Duodenal mucosa (tissue), 2 donors: Measurements from ENCODE around the gene SLC22A31.

Experiments used
- H3K27ac ChIP-seq: one replicate; pipeline ENCODE4 v1.7.0; 2013; ENCODE audit warnings: low read depth, low read length
- H3K27me3 ChIP-seq, 2 donors: one replicate each; pipeline ENCODE4 v1.7.0; 2013; ENCODE audit warnings: low read length in 2 of 2, control low read depth in 1 of 2; ENCODE audit not compliant: insufficient read depth in 2 of 2, control insufficient read depth in 1 of 2
- H3K36me3 ChIP-seq, 2 donors: one replicate each; pipeline ENCODE4 v1.7.0; 2013; ENCODE audit warnings: low read length in 2 of 2, control low read depth in 1 of 2; ENCODE audit not compliant: insufficient read depth in 2 of 2, control insufficient read depth in 1 of 2
- H3K4me1 ChIP-seq, 2 donors: one replicate each; pipeline ENCODE4 v1.7.0; 2013; ENCODE audit warnings: low read length in 2 of 2, control low read depth in 1 of 2; ENCODE audit not compliant: insufficient read depth in 2 of 2, control insufficient read depth in 1 of 2
- H3K4me3 ChIP-seq, 2 donors: one replicate each; pipeline ENCODE4 v1.7.0; 2013; ENCODE audit warnings: low read length in 2 of 2, low read depth in 1 of 2
- H3K9ac ChIP-seq, 2 donors: one replicate each; pipeline ENCODE4 v1.7.0; 2013; ENCODE audit warnings: low read length in 2 of 2, low read depth in 1 of 2
- H3K9me3 ChIP-seq, 2 donors: one replicate each; pipeline ENCODE4 v1.7.0; 2013; ENCODE audit warnings: low read length in 2 of 2, control low read depth in 1 of 2; ENCODE audit not compliant: control insufficient read depth in 1 of 2

The SLC22A31 gene

DNA sequence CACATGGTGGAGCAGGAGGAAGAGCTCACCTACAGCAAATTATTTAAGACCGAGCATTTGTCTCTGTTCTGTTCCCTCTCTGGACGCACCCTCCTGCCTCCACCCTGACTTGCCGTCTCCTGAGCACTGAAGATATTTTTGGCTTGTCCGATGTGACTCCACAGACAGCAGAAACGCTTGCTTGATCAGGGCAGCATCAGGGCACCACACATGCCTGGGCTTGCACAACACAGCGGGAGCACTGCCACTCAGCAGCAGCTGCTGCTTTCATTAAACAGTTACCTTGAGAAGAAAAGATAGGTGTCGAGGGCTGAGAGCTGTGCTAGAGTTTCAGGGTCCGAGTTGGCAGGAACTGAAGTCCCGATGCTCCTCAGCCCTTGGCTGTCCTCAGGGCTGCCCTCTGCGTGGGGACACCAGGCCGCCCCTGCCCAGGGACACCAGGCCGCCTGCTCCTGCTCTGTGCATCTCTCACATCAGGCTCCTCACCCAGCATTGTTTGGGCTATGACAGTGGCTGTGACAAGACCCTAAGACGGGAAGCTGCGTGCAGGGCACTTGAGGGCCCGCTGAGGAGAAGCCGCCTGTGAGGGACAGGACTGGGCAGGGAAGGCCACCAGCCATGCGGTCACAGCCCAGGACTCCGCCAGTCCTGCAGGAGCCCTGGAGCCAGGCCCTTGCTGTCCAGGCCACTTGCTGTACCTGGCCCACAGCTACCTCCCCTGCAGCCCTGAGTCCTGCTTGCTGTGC, 50.1 kb downstream of the SLC22A31 start:
- H3K27ac ChIP-seq: no peak overlapping the region
- peaks cover 4 to 51% of the 10 kb centered on the region in 2 donors for H3K36me3 ChIP-seq
- no peak overlapping the region for H3K9ac ChIP-seq
- H3K4me1 ChIP-seq: peaks cover 0 to 6% of the 10 kb centered on the region in 2 donors
- H3K4me3 ChIP-seq: no peak overlapping the region
- peaks cover 2 to 5% of the 10 kb centered on the region in 2 donors for H3K9me3 ChIP-seq
- peaks cover 4 to 6% of the 10 kb centered on the region in 2 donors for H3K27me3 ChIP-seq

DNA sequence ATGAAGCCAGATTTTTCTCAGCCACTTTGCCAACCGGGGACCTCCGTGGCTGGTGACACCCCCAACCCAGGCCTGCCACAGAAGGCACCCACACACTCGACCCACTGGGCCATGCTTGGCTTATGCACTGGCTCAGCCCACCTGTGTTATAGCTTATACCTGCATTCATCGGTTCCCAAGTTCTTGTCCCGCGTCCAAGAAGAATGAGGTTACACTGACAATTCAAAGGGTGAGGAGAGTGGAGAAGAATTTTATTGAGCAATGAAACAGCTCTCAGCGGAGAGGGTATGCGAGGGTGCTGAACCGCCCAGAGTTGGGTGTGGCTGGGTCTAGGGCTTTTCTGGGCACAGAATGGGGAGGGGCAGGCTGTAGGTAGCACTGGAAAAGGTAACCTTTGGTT, 51.0 kb downstream of the SLC22A31 start:
- Histone ChIP-seq H3K36me3 (peaks cover 12 to 59% of the 10 kb centered on the region in 2 donors), H3K9me3 (peaks cover 2 to 5% of the 10 kb centered on the region in 2 donors), H3K4me3 (no peak overlapping the region), H3K9ac (no peak overlapping the region), H3K4me1 (no peaks in the 10 kb centered on the region), H3K27ac (no peak overlapping the region), H3K27me3 (no peaks in the 10 kb centered on the region)

DNA sequence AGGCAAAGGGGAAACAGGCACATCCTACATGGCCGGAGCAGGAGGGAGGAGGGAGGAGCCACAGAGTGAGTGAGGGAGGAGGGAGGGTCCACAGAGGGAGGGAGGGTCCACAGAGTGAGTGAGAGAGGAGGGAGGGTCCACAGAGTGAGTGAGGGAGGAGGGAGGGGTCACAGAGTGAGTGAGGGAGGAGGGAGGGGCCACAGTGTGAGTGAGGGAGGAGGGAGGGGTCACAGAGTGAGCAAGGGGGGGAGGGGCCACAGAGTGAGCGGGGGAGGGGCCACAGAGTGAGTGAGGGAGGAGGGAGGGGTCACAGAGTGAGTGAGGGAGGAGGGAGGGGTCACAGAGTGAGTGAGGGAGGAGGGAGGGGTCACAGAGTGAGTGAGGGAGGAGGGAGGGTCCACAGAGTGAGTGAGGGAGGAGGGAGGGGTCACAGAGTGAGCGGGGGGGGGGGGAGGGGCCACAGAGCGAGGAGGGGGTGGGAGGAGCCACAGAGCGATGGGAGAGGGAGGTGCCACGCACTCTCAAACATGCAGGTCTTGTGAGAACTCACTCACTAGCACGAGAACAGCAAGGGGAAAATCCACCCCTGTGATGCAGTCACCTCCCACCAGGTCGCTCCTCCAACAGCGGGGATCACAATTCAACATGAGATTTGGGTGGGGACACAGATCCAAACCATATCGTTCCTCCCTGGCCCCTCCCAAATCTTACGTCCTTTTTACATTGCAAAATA, 53.1 kb downstream of the SLC22A31 start:
- H3K4me3 ChIP-seq: no peak overlapping the region
- H3K27ac ChIP-seq: no peak overlapping the region
- peaks cover 12 to 73% of the 10 kb centered on the region in 2 donors for H3K36me3 ChIP-seq
- no peak overlapping the region for H3K9ac ChIP-seq
- no peaks in the 10 kb centered on the region for H3K4me1 ChIP-seq
- H3K9me3 ChIP-seq: peaks cover 2 to 10% of the 10 kb centered on the region in 2 donors
- no peaks in the 10 kb centered on the region for H3K27me3 ChIP-seq

DNA sequence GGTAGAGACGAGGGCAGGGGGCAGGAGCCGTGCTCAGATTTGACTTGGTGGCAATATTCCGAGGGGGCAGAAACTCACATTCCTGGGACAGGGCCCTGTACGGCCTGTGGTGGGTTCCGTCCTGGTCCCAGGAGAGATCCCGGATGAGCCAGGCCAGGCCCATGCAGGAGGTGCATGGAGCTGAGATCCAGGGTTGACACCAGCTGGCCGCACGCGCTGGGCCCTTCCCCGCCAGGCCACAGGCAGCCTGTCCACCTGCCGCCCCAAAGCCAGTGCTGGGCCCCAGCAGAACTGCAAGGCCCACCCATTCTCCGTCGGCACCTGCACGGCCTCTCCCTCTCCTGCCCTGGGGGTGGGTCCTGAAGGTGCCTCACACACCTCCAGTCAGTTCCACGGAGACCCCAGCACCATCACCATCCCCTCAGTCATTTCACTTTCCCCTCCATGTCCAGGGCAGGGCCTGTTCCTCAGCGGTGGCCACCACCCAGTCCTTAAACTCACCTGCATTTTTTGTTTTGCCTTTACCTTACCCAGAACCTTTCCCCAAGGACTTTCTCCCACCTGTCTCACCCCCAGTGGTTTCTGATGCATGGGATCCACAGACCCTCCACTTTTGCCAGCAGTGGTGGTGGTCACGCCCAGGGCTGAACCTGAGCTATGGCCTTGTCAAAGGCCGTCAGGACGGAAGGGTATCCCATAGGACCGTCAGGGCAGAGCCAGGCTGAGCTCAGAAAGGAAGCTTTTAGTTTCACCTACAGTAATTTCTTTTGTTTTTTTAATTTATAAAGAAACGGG, 53.9 kb downstream of the SLC22A31 start:
- Histone ChIP-seq H3K27ac (no peak overlapping the region), H3K4me3 (no peak overlapping the region), H3K9me3 (peaks cover 4 to 12% of the 10 kb centered on the region in 2 donors), H3K9ac (no peak overlapping the region), H3K4me1 (no peaks in the 10 kb centered on the region), H3K27me3 (no peaks in the 10 kb centered on the region), H3K36me3 (peaks cover 12 to 77% of the 10 kb centered on the region in 2 donors)
